Sigmoid colon (tissue), 4 donors: ENCODE data around the gene DIPK1B.

Source experiments
- POLR2A ChIP-seq, 2 donors: fragments of 450-650 bp; IDR thresholded peaks; one replicate each; pipeline ENCODE4 v1.6.1; 2016; ENCODE audit warnings: antibody characterized with exemption in 2 of 2, mild to moderate bottlenecking in 2 of 2, moderate library complexity in 2 of 2
- POLR2AphosphoS5 ChIP-seq, 4 donors: sonication (generic); formaldehyde crosslinking; IDR thresholded peaks; one replicate each; pipeline ENCODE4 v1.6.1; 2017; ENCODE audit warnings: antibody characterized with exemption in 4 of 4
- TF ChIP-seq, protein P1 (sequence below), 4 experiments: fragments of 450-650 bp in 3 of 4; fragments of 200-600 bp in 1 of 4; IDR thresholded peaks; one replicate each; pipeline ENCODE4 v1.5.1; 2016 to 2019; ENCODE audit warnings: antibody characterized with exemption in 4 of 4, mild to moderate bottlenecking in 3 of 4, moderate library complexity in 2 of 4

GRCh38 chr9:136684799-136685198 lies 27.6 kb upstream of the DIPK1B start:
- TF ChIP-seq, protein P1, sequence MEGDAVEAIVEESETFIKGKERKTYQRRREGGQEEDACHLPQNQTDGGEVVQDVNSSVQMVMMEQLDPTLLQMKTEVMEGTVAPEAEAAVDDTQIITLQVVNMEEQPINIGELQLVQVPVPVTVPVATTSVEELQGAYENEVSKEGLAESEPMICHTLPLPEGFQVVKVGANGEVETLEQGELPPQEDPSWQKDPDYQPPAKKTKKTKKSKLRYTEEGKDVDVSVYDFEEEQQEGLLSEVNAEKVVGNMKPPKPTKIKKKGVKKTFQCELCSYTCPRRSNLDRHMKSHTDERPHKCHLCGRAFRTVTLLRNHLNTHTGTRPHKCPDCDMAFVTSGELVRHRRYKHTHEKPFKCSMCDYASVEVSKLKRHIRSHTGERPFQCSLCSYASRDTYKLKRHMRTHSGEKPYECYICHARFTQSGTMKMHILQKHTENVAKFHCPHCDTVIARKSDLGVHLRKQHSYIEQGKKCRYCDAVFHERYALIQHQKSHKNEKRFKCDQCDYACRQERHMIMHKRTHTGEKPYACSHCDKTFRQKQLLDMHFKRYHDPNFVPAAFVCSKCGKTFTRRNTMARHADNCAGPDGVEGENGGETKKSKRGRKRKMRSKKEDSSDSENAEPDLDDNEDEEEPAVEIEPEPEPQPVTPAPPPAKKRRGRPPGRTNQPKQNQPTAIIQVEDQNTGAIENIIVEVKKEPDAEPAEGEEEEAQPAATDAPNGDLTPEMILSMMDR (IDR thresholded peaks at IDR 0.05): no peak
- TF ChIP-seq POLR2A (IDR thresholded peaks at IDR 0.05): no peak
- TF ChIP-seq POLR2AphosphoS5 (IDR thresholded peaks at IDR 0.05): no peak
